HUES64 (cell line): ENCODE results near the gene ALG1.
"Not testable (repeated sequence)": the region's sequence is repeated elsewhere in the genome, so short reads cannot be mapped to it uniquely, and the experiment has no call there.

Experiments
- H3K27ac ChIP-seq: 2 replicates; pipeline ENCODE4 v1.7.0; 2013; ENCODE audit warnings: low read depth, low read length, inconsistent platforms
- H3K27me3 ChIP-seq: 2 replicates; pipeline ENCODE4 v1.6.1; 2013; ENCODE audit warnings: mild to moderate bottlenecking, low read length; ENCODE audit not compliant: insufficient read depth
- H3K36me3 ChIP-seq: 2 replicates; pipeline ENCODE4 v1.6.1; 2013; ENCODE audit warnings: mild to moderate bottlenecking, low read length; ENCODE audit not compliant: insufficient read depth
- H3K4me1 ChIP-seq: 2 replicates; pipeline ENCODE4 v1.6.1; 2013; ENCODE audit warnings: mild to moderate bottlenecking, low read length, moderate library complexity; ENCODE audit not compliant: insufficient read depth
- H3K4me3 ChIP-seq: 2 replicates; pipeline ENCODE4 v1.5.1; 2013; ENCODE audit warnings: mild to moderate bottlenecking, low read length, moderate library complexity
- H3K9ac ChIP-seq: 2 replicates; pipeline ENCODE4 v1.6.1; 2013; ENCODE audit warnings: mild to moderate bottlenecking, low read depth, low read length
- H3K9me3 ChIP-seq: 2 replicates; pipeline ENCODE4 v1.6.1; 2013; ENCODE audit warnings: low read depth, low read length; ENCODE audit not compliant: insufficient read depth
- WGBS: fragments of 150-250, 120-280 bp; methylation state at CpG from one replicate; pipeline ENCODE4 v1.1.7; 2013; ENCODE audit warnings: missing lambda C conversion rate; 5-methylcytosine and 5-hydroxymethylcytosine counted together

Gene ALG1

DNA sequence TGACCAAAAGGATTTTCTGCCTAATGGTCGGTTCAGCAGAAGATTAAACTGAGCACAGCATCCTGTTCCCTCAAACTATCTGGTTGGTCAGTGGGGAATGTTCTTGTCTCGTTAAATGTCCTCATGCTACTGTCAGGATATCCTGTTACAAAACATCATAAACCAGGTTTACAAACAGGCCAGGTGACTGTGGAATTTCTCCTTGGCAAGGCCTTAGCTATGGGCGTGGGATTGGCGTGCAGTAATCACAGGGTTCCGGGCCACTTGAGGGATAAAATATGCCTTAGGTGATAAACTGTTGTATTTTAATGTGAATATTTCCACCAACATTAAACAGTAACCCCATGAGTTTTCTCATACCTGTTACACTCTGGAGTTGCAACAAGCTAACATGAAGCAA, 33.4 kb downstream of the ALG1 start:
- not testable (repeated sequence) for H3K27ac ChIP-seq, H3K27me3 ChIP-seq, H3K36me3 ChIP-seq, H3K4me1 ChIP-seq, H3K9ac ChIP-seq, H3K4me3 ChIP-seq, H3K9me3 ChIP-seq
- WGBS = 100% methylated on average over 4 of the region's 5 CpGs

DNA sequence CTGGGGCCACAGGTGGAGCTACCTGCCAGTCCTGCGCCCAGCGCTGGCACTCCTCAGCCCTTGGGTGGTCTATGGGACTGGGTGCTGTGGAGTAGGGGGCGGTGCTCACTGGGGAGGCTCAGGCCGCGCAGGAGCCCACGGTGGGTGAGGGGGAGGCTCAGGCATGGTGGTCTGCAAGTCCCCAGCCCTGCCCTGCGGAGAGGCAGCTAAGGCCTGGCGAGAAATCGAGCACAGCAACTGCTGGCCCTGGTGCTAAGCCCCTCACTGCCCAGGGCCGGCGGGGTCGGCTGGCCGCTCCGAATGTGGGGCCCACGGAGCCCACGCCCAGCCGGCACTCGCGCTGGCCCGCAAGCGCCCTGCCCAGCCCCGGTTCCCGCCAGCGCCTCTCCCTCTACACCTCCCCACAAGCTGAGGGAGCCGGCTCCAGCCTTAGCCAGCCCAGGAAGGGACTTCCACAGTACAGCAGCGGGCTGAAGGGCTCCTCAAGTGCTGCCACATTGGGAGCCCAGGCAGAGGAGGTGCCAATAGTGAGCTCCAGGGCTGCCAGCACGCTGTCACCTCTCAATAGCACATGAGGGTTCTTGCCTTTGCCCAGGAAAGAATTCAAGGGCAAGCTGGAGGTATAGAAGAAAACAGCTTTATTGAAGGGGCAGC, 37.0 kb downstream of the ALG1 start:
- no peak overlapping the region for H3K27ac ChIP-seq
- 93% methylated on average over 27 of the region's 27 CpGs for WGBS
- no peaks in the 10 kb centered on the region for H3K36me3 ChIP-seq
- H3K9me3 ChIP-seq = no peaks in the 10 kb centered on the region
- no peak overlapping the region for H3K4me3 ChIP-seq
- no peak overlapping the region for H3K9ac ChIP-seq
- H3K27me3 ChIP-seq = no peaks in the 10 kb centered on the region
- H3K4me1 ChIP-seq = no peaks in the 10 kb centered on the region

DNA sequence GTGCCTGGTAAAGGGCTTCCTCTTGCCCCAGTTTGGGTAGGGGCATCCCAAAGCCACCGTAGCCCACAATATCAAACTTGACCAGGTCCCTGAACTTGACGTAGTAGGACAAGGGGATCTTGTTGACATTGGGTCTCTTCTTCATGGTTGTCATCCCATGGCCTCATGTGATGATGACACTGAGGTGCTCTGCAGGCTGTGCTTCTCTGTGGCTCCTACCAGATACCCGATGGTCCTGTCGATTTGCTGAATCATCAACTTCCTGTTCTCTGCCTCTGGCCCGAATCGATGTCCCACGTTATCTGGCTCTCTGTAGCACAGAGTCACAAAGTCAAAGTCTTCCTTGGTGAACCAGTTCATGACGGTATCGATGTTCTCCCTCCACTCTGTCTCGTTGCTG, 39.3 kb downstream of the ALG1 start:
- not testable (repeated sequence) for H3K4me3 ChIP-seq, H3K9me3 ChIP-seq, H3K27me3 ChIP-seq, H3K36me3 ChIP-seq, H3K9ac ChIP-seq, H3K4me1 ChIP-seq, H3K27ac ChIP-seq
- 94% methylated on average over 10 of the region's 10 CpGs for WGBS

DNA sequence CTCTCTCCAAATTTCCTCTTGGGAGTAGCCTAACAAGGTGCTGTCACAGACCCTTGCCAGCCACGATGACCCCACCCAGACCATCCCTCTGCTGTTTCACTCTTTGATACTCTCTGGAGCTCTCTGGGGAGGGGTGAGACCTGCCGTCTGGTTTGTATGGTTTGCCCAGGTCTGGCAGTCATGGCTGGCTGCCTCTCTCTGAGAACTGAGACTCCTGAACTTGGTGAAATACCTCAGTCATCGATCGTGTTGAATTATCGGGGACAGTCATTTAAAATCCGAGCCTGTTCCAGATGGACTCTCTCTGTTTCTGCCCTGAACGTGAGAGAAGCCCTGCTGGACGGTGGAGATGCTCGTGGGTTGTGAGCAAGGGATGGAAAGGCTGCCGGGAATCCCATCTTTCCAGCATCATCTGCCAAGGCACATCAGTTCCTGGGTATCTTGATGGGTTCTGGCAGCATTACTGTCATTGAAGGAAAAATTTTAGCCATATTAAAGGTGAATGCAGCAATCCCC, 45.2 kb downstream of the ALG1 start:
- 93% methylated on average over 9 of the region's 10 CpGs for WGBS
- H3K27ac ChIP-seq, H3K9ac ChIP-seq, H3K36me3 ChIP-seq, H3K9me3 ChIP-seq, H3K4me3 ChIP-seq, H3K4me1 ChIP-seq, H3K27me3 ChIP-seq: not testable (repeated sequence)

DNA sequence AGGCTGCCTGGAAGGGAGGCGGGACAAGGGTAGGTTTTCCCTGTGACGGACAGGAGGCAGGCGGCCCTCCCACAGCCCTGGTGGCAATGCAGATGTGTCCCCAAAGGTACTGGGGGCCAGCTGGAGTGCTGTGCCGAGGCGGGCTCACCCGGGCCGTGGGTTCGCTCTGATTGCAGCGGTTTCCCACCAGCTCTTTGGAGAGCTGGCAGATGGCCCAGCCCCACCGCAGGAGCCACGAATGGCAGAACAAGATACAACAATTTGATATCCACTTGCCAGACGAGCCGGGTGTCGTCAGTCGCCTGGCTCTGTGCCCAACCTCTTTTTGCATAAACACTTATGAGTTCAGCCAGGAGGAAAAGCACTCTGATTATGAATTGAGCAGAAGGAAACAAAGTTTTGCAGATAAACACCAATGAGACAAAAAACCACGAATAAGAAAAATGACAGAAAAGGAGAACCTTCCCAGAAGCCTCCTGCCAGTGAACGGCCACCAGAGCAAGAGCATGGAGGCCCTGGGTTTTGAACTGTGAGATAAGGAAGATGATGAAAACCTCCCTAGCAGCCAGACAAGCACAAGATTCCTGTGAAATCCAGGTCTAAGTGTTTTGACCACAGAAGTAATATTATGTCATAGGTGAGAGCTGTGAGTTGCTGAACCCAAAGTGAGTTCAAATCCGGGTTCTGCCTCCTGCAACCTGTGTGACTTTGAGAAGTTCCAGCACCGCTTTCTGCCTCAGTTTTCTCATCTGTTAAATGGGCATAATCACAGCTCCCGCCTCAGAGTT, 45.9 kb downstream of the ALG1 start:
- 89% methylated on average over 15 of the region's 20 CpGs for WGBS
- H3K27ac ChIP-seq, H3K4me3 ChIP-seq, H3K9me3 ChIP-seq, H3K9ac ChIP-seq, H3K4me1 ChIP-seq, H3K27me3 ChIP-seq, H3K36me3 ChIP-seq: not testable (repeated sequence)

DNA sequence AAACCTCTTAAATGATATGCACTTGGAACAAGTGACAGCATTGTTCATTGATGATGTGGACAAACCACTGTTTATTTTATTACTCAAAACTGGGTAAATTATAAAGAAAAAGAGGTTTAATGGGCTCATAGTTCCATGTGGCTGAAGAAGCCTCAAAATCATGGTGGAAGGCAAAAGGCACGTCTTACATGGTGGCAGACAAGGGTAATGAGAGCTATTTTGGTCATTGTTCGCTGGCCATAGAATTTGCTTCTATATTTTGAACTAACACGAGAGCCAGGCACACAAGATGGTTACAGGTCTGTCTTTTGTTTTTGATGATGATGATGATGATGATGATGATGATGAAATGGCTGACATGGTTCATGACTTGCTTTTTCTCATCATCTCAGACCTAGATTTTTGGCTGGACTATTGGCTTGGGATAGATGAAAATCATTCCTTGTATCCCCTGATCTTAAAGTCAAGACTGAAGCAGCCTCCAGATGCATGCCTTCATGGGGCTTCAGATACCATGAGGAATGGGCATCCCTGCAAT, 59.9 kb downstream of the ALG1 start:
- not testable (repeated sequence) for H3K9me3 ChIP-seq, H3K36me3 ChIP-seq, H3K4me1 ChIP-seq, H3K27ac ChIP-seq, H3K9ac ChIP-seq, H3K4me3 ChIP-seq, H3K27me3 ChIP-seq
- 93% methylated on average over 3 of the region's 3 CpGs for WGBS

DNA sequence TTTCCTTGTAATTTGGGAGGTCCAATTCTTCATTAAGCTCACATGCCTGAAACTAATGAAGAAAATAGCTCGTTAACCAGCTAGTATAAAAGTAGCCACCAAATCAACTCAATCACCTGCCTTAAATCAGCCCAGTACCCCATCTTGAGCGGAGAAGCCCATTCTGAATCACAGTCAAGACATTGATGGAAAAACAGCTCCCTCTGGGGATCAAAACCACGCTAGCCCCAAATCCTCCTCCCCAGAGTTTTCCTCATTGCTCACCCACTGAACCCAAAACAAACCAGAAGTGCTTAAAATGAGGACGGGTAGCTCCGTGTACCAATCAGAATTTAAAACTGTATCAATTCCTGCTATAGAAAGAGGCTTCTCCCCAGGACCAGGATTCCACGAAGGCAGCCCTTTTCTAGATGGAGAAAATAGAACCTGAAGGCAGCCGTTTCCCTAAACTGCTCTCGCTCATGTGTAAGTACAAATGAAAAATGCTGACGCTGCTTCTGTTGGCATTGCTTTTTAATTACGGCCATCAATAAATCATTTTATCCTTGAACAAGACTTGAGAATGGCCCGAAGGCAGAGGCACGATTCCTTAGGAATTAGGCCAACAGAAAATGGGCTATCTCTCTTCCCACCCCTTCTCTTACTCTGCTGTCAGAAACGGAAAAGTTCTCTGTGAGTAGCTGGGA, 61.4 kb downstream of the ALG1 start:
- not testable (repeated sequence) for H3K36me3 ChIP-seq, H3K9me3 ChIP-seq, H3K27ac ChIP-seq, H3K9ac ChIP-seq, H3K4me1 ChIP-seq, H3K4me3 ChIP-seq, H3K27me3 ChIP-seq
- WGBS = 74% methylated on average over 12 of the region's 13 CpGs

DNA sequence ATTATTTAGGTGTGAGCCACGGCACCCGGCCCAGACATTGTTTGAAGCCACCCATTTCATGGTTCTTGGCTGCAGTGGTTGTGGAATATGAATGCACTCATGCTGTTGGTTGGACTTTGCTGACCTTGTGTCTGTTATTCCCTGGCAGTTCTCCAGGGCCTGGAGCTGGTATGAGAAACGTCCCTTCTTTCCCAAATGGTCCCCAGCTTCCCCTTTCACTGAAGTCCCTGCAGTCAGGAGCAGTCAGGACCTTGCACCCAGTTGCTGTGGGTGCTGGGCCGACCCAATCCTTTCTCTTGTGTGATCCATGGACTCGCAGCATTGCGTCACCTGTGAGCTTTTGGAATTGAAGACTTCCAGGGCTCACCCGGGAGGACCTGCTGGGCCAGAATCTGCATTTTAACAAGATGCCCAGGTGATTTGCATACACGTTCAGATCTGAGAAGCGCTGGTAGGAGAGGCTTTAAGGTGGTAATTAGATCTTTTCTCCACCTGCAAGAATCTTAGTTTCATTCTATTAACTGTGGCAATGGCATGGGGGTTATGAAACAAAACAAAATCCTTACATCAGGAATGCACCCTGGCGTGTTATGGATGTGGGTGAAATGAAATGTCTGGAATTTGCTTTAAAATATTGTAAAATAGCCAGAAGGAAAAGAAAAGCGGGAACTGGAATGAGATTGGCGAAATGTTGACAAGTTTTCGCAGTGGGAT, 63.3 kb downstream of the ALG1 start:
- WGBS = 22% methylated on average over 13 of the region's 13 CpGs
- peak overlapping the region; percentile 78; the same call in 1 of the 2 replicates for H3K27ac ChIP-seq

More for the DNA sequence above, 63.3 kb downstream of the ALG1 start:
- not testable (repeated sequence) for H3K4me3 ChIP-seq, H3K36me3 ChIP-seq, H3K27me3 ChIP-seq, H3K4me1 ChIP-seq, H3K9me3 ChIP-seq
- H3K9ac ChIP-seq = peak overlapping the region; percentile 8; the same call in 1 of the 2 replicates
